H7 (cell line): ENCODE results near the gene FAM111B. TPM values are rescaled to one million over a fixed set of nuclear protein-coding genes. Genes with fewer than 3 reads are reported as not detected.
"Not testable (repeated sequence)": the region's sequence is repeated elsewhere in the genome, so short reads cannot be mapped to it uniquely, and the experiment has no call there.

Source experiments
- DNase-seq: peaks from one replicate; pipeline ENCODE4 v3.0.0; 2012
- H3K27me3 ChIP-seq: 2 replicates; pipeline ENCODE4 v1.6.0; 2011; ENCODE audit warnings: mild to moderate bottlenecking, low read length; ENCODE audit not compliant: control insufficient read depth, insufficient read depth
- H3K36me3 ChIP-seq: replicated peaks from 2 replicates; pipeline ENCODE4 v1.5.1; 2011; ENCODE audit warnings: low read length; ENCODE audit not compliant: control insufficient read depth, insufficient read depth
- H3K4me3 ChIP-seq: 2 replicates; pipeline ENCODE4 v1.5.1; 2011; ENCODE audit warnings: low read depth, mild to moderate bottlenecking, control low read depth, low read length, moderate library complexity; ENCODE audit not compliant: insufficient read depth
- total RNA-seq: library from RNA; depleted of rRNA; stranded (reverse); fragments of >200 nt; shearing (Covaris generic); gene quantifications from 2 replicates; pipeline ENCODE4 v1.2.3, GENCODE V29; 2014; rRNA removed

Gene FAM111B
- total RNA-seq: 10.8 and 13.5 TPM in 2 replicates

GRCh38 chr11:59106363-59107336 lies at the start of gene FAM111B:
Gene FAM111B (plus strand): TSS chr11:59107237. CDS start chr11:59109626, 2,389 bp downstream.
- peak within 1 kb of the TSS; percentile 45 for H3K4me3 ChIP-seq
- H3K36me3 ChIP-seq: no peaks in the 10 kb centered on the region
- peaks cover 17% of the 10 kb centered on the region for H3K27me3 ChIP-seq
- peak; percentile 89 for DNase-seq

GRCh38 chr11:59058120-59059033 lies 48.7 kb upstream of the FAM111B start:
- not testable (repeated sequence) for H3K27me3 ChIP-seq, H3K36me3 ChIP-seq
- peak overlapping the region; percentile 35 for H3K4me3 ChIP-seq
- DNase-seq: peak; percentile 89

- H3K4me3 ChIP-seq, H3K27me3 ChIP-seq, DNase-seq, H3K36me3 ChIP-seq: not testable (repeated sequence)
Measured at GRCh38 chr11:59060096-59060495, 46.9 kb upstream of the FAM111B start.

GRCh38 chr11:59062602-59063529 lies 44.2 kb upstream of the FAM111B start:
- Histone ChIP-seq H3K27me3 (peaks cover 7% of the 10 kb centered on the region), H3K4me3 (no peak overlapping the region), H3K36me3 (no peaks in the 10 kb centered on the region)
- peak; percentile 19 for DNase-seq

GRCh38 chr11:59063996-59064727 lies 42.9 kb upstream of the FAM111B start:
- not testable (repeated sequence) for H3K4me3 ChIP-seq, H3K27me3 ChIP-seq, H3K36me3 ChIP-seq, DNase-seq

GRCh38 chr11:59069087-59069486 lies 38.0 kb upstream of the FAM111B start:
- Histone ChIP-seq H3K27me3 (no peaks in the 10 kb centered on the region), H3K4me3 (no peak overlapping the region), H3K36me3 (no peaks in the 10 kb centered on the region)
- no peak for DNase-seq

GRCh38 chr11:59076876-59077571 lies 30.0 kb upstream of the FAM111B start:
- Histone ChIP-seq H3K27me3 (no peaks in the 10 kb centered on the region), H3K4me3 (no peak overlapping the region), H3K36me3 (no peaks in the 10 kb centered on the region)
- DNase-seq: no peak

- no peak for DNase-seq
- Histone ChIP-seq H3K27me3 (no peaks in the 10 kb centered on the region), H3K4me3 (no peak overlapping the region), H3K36me3 (no peaks in the 10 kb centered on the region)
Measured at GRCh38 chr11:59078435-59078834, 28.6 kb upstream of the FAM111B start.

- no peaks in the 10 kb centered on the region for H3K36me3 ChIP-seq
- H3K4me3 ChIP-seq: no peak overlapping the region
- no peaks in the 10 kb centered on the region for H3K27me3 ChIP-seq
- DNase-seq: no peak
Measured at GRCh38 chr11:59079086-59079485, 28.0 kb upstream of the FAM111B start.

- not testable (repeated sequence) for H3K27me3 ChIP-seq, DNase-seq, H3K36me3 ChIP-seq, H3K4me3 ChIP-seq
Measured at GRCh38 chr11:59080421-59080820, 26.6 kb upstream of the FAM111B start.

GRCh38 chr11:59081430-59082020 lies 25.5 kb upstream of the FAM111B start:
- not testable (repeated sequence) for H3K27me3 ChIP-seq, DNase-seq, H3K36me3 ChIP-seq, H3K4me3 ChIP-seq

- H3K27me3 ChIP-seq, H3K4me3 ChIP-seq, DNase-seq, H3K36me3 ChIP-seq: not testable (repeated sequence)
Measured at GRCh38 chr11:59086007-59086406, 21.0 kb upstream of the FAM111B start, which contains the start of gene GLYATL1B. Gene GLYATL1B (plus strand): TSS chr11:59086307. CDS start chr11:59086307, 0 bp downstream.
